ENCODE data around the gene PANK1. TPM values are rescaled to one million over a fixed set of nuclear protein-coding genes. Genes with fewer than 3 reads are reported as not detected.

PANK1 gene
- total RNA-seq, 1 experiment from 2014 or later = 24.9 TPM

DNA sequence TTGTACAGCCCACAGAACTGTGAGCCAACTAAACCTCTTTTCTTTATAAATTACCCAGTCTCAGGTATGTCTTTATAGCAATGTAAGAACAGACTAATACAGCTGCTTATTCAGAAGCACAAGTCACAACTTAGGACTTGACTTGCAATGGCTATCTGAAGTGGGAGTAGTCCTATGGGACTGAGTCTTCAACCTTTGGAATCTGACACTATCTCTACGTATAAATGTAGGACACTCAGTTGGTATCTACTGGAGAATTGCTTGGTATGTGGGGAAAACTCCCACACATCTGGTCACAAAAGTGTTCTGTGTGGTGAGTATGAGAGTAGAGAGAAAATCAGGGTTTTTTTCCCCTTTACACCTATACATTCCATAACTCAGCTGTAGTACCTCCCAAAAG is 12.3 kb upstream of the PANK1 start (continued):
- TF ChIP-seq, protein P1, sequence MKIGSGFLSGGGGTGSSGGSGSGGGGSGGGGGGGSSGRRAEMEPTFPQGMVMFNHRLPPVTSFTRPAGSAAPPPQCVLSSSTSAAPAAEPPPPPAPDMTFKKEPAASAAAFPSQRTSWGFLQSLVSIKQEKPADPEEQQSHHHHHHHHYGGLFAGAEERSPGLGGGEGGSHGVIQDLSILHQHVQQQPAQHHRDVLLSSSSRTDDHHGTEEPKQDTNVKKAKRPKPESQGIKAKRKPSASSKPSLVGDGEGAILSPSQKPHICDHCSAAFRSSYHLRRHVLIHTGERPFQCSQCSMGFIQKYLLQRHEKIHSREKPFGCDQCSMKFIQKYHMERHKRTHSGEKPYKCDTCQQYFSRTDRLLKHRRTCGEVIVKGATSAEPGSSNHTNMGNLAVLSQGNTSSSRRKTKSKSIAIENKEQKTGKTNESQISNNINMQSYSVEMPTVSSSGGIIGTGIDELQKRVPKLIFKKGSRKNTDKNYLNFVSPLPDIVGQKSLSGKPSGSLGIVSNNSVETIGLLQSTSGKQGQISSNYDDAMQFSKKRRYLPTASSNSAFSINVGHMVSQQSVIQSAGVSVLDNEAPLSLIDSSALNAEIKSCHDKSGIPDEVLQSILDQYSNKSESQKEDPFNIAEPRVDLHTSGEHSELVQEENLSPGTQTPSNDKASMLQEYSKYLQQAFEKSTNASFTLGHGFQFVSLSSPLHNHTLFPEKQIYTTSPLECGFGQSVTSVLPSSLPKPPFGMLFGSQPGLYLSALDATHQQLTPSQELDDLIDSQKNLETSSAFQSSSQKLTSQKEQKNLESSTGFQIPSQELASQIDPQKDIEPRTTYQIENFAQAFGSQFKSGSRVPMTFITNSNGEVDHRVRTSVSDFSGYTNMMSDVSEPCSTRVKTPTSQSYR (CRISPR knock-in tag; IDR thresholded peaks at IDR 0.05) = no peak
- no peak for TF ChIP-seq NR1H2 (CRISPR knock-in tag; IDR thresholded peaks at IDR 0.05)
- TF ChIP-seq, protein P2, sequence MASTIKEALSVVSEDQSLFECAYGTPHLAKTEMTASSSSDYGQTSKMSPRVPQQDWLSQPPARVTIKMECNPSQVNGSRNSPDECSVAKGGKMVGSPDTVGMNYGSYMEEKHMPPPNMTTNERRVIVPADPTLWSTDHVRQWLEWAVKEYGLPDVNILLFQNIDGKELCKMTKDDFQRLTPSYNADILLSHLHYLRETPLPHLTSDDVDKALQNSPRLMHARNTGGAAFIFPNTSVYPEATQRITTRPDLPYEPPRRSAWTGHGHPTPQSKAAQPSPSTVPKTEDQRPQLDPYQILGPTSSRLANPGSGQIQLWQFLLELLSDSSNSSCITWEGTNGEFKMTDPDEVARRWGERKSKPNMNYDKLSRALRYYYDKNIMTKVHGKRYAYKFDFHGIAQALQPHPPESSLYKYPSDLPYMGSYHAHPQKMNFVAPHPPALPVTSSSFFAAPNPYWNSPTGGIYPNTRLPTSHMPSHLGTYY (CRISPR knock-in tag; IDR thresholded peaks at IDR 0.05) = no peak
- TF ChIP-seq, protein P3, sequence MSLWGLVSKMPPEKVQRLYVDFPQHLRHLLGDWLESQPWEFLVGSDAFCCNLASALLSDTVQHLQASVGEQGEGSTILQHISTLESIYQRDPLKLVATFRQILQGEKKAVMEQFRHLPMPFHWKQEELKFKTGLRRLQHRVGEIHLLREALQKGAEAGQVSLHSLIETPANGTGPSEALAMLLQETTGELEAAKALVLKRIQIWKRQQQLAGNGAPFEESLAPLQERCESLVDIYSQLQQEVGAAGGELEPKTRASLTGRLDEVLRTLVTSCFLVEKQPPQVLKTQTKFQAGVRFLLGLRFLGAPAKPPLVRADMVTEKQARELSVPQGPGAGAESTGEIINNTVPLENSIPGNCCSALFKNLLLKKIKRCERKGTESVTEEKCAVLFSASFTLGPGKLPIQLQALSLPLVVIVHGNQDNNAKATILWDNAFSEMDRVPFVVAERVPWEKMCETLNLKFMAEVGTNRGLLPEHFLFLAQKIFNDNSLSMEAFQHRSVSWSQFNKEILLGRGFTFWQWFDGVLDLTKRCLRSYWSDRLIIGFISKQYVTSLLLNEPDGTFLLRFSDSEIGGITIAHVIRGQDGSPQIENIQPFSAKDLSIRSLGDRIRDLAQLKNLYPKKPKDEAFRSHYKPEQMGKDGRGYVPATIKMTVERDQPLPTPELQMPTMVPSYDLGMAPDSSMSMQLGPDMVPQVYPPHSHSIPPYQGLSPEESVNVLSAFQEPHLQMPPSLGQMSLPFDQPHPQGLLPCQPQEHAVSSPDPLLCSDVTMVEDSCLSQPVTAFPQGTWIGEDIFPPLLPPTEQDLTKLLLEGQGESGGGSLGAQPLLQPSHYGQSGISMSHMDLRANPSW (CRISPR knock-in tag; conservative IDR thresholded peaks at IDR 0.05; ENCODE audit: low read depth) = no peak

DNA sequence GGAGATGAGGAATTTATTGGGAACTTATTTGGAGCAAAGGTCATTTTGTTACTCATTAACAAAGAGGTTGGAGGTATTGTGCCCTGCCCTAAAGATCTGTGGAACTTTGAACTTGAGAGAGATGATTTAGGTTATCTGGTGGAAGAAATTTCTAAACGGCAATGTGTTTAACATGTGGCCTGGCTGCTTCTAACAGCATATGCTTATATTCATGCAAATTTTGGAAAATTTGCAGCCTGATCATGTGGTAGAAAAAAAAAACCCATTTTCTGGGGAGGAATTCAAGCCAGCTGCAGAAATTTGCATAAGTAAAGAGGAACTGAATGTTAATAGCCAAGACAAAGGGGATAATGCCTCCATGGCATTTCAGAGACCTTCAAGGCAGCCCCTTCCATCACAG is 10.7 kb upstream of the PANK1 start:
- POLR2A ChIA-PET = no interaction called here
- ATAC-seq = no peak
- Mint-ChIP-seq H3K4me3 (no peak overlapping the region), H3K36me3 (peaks cover 30% of the 10 kb centered on the region), H3K27ac (no peak overlapping the region), H3K4me1 (peaks cover 14% of the 10 kb centered on the region), H3K27me3 (ENCODE audit: low read depth) (no peaks in the 10 kb centered on the region), H3K9me3 (peaks cover 29% of the 10 kb centered on the region)
- CTCF ChIA-PET = no interaction called here
- no peak for DNase-seq (ENCODE audit: low spot score)
- TF ChIP-seq, protein P4, sequence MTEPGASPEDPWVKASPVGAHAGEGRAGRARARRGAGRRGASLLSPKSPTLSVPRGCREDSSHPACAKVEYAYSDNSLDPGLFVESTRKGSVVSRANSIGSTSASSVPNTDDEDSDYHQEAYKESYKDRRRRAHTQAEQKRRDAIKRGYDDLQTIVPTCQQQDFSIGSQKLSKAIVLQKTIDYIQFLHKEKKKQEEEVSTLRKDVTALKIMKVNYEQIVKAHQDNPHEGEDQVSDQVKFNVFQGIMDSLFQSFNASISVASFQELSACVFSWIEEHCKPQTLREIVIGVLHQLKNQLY (CRISPR knock-in tag; IDR thresholded peaks at IDR 0.05) = no peak
- no peak for TF ChIP-seq GTF2I (CRISPR knock-in tag; conservative IDR thresholded peaks at IDR 0.05)
- TF ChIP-seq ELF4 (CRISPR knock-in tag; IDR thresholded peaks at IDR 0.05; ENCODE audit: low read depth) = no peak
- no peak for TF ChIP-seq ETV6 (CRISPR knock-in tag; IDR thresholded peaks at IDR 0.05)
- TF ChIP-seq, protein P5, sequence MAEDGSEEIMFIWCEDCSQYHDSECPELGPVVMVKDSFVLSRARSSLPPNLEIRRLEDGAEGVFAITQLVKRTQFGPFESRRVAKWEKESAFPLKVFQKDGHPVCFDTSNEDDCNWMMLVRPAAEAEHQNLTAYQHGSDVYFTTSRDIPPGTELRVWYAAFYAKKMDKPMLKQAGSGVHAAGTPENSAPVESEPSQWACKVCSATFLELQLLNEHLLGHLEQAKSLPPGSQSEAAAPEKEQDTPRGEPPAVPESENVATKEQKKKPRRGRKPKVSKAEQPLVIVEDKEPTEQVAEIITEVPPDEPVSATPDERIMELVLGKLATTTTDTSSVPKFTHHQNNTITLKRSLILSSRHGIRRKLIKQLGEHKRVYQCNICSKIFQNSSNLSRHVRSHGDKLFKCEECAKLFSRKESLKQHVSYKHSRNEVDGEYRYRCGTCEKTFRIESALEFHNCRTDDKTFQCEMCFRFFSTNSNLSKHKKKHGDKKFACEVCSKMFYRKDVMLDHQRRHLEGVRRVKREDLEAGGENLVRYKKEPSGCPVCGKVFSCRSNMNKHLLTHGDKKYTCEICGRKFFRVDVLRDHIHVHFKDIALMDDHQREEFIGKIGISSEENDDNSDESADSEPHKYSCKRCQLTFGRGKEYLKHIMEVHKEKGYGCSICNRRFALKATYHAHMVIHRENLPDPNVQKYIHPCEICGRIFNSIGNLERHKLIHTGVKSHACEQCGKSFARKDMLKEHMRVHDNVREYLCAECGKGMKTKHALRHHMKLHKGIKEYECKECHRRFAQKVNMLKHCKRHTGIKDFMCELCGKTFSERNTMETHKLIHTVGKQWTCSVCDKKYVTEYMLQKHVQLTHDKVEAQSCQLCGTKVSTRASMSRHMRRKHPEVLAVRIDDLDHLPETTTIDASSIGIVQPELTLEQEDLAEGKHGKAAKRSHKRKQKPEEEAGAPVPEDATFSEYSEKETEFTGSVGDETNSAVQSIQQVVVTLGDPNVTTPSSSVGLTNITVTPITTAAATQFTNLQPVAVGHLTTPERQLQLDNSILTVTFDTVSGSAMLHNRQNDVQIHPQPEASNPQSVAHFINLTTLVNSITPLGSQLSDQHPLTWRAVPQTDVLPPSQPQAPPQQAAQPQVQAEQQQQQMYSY (CRISPR knock-in tag; IDR thresholded peaks at IDR 0.05) = no peak
- TF ChIP-seq, protein P6, sequence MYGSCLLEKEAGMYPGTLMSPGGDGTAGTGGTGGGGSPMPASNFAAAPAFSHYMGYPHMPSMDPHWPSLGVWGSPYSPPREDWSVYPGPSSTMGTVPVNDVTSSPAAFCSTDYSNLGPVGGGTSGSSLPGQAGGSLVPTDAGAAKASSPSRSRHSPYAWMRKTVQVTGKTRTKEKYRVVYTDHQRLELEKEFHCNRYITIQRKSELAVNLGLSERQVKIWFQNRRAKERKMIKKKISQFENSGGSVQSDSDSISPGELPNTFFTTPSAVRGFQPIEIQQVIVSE (CRISPR knock-in tag; IDR thresholded peaks at IDR 0.05; ENCODE audit: borderline replicate concordance) = no peak
- no peak for TF ChIP-seq FOXJ3 (CRISPR knock-in tag; IDR thresholded peaks at IDR 0.05; ENCODE audit: borderline replicate concordance)
- TF ChIP-seq NR2C2 (CRISPR knock-in tag; IDR thresholded peaks at IDR 0.05) = no peak
- TF ChIP-seq SMAD4 (CRISPR knock-in tag; IDR thresholded peaks at IDR 0.05) = no peak
- TF ChIP-seq, protein P7, sequence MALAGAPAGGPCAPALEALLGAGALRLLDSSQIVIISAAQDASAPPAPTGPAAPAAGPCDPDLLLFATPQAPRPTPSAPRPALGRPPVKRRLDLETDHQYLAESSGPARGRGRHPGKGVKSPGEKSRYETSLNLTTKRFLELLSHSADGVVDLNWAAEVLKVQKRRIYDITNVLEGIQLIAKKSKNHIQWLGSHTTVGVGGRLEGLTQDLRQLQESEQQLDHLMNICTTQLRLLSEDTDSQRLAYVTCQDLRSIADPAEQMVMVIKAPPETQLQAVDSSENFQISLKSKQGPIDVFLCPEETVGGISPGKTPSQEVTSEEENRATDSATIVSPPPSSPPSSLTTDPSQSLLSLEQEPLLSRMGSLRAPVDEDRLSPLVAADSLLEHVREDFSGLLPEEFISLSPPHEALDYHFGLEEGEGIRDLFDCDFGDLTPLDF (CRISPR knock-in tag; IDR thresholded peaks at IDR 0.05) = no peak
- TF ChIP-seq, protein P8, sequence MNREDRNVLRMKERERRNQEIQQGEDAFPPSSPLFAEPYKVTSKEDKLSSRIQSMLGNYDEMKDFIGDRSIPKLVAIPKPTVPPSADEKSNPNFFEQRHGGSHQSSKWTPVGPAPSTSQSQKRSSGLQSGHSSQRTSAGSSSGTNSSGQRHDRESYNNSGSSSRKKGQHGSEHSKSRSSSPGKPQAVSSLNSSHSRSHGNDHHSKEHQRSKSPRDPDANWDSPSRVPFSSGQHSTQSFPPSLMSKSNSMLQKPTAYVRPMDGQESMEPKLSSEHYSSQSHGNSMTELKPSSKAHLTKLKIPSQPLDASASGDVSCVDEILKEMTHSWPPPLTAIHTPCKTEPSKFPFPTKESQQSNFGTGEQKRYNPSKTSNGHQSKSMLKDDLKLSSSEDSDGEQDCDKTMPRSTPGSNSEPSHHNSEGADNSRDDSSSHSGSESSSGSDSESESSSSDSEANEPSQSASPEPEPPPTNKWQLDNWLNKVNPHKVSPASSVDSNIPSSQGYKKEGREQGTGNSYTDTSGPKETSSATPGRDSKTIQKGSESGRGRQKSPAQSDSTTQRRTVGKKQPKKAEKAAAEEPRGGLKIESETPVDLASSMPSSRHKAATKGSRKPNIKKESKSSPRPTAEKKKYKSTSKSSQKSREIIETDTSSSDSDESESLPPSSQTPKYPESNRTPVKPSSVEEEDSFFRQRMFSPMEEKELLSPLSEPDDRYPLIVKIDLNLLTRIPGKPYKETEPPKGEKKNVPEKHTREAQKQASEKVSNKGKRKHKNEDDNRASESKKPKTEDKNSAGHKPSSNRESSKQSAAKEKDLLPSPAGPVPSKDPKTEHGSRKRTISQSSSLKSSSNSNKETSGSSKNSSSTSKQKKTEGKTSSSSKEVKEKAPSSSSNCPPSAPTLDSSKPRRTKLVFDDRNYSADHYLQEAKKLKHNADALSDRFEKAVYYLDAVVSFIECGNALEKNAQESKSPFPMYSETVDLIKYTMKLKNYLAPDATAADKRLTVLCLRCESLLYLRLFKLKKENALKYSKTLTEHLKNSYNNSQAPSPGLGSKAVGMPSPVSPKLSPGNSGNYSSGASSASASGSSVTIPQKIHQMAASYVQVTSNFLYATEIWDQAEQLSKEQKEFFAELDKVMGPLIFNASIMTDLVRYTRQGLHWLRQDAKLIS (CRISPR knock-in tag; IDR thresholded peaks at IDR 0.05; ENCODE audit: borderline replicate concordance) = no peak
- TF ChIP-seq, protein P9, sequence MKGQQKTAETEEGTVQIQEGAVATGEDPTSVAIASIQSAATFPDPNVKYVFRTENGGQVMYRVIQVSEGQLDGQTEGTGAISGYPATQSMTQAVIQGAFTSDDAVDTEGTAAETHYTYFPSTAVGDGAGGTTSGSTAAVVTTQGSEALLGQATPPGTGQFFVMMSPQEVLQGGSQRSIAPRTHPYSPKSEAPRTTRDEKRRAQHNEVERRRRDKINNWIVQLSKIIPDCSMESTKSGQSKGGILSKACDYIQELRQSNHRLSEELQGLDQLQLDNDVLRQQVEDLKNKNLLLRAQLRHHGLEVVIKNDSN (CRISPR knock-in tag; IDR thresholded peaks at IDR 0.05) = no peak
- TF ChIP-seq SOX15 (CRISPR knock-in tag; IDR thresholded peaks at IDR 0.05) = no peak
